Neural progenitor cell (in vitro differentiated cells): ENCODE results near the gene NSUN6.

Source experiments
- CTCF ChIP-seq: fragments of 200-600 bp; sonication (generic); IDR thresholded peaks from 2 replicates; pipeline ENCODE4 v1.5.1; 2017; ENCODE audit warnings: antibody characterized with exemption, mild to moderate bottlenecking
- EZH2 ChIP-seq: fragments of 200-600 bp; sonication (generic); IDR thresholded peaks from 2 replicates; pipeline ENCODE4 v1.6.1; 2017; ENCODE audit warnings: antibody characterized with exemption, mild to moderate bottlenecking, moderate library complexity

- TF ChIP-seq CTCF: no peak
- TF ChIP-seq EZH2: no peak
These were observed 886 bp downstream of the NSUN6 start for GRCh38 chr10:18650404-18650997.
